ENCODE results near the gene MTMR10. TPM values are rescaled to one million over a fixed set of nuclear protein-coding genes. Genes with fewer than 3 reads are reported as not detected.

Gene MTMR10
- total and polyA plus RNA-seq, 5 donors from 2014 or later = 6.1 to 36.5 (median 6.6) TPM

- H3K9me3 ChIP-seq (ENCODE audit: control insufficient read depth in 2 of 2, low read length in 2 of 2) = no peaks in the 10 kb centered on the region
- H3K27ac Mint-ChIP-seq = no peak overlapping the region
These were observed 41.5 kb upstream of the MTMR10 start for GRCh38 chr15:31032961-31033371.

GRCh38 chr15:31031471-31032067, 40.1 kb upstream of the MTMR10 start:
- Mint-ChIP-seq H3K36me3 (no peaks in the 10 kb centered on the region), H3K27me3 (peaks cover 11% of the 10 kb centered on the region), H3K4me3 (no peak overlapping the region), H3K9me3 (no peaks in the 10 kb centered on the region), H3K27ac (no peak overlapping the region), H3K4me1 (no peaks in the 10 kb centered on the region)
- Histone ChIP-seq H3K4me3 (ENCODE audit: low read depth, low read length) (no peak overlapping the region), H3K9me3 (ENCODE audit: control insufficient read depth in 2 of 2, low read length in 2 of 2) (no peaks in the 10 kb centered on the region), H3K27me3 (ENCODE audit: control insufficient read depth, insufficient read depth, low read length) (peaks cover 7% of the 10 kb centered on the region), H3K36me3 (ENCODE audit: control insufficient read depth, insufficient read depth, low read length) (no peaks in the 10 kb centered on the region), H3K27ac (ENCODE audit: insufficient read depth, low read length, poor library complexity, severe bottlenecking) (no peak overlapping the region), H3K4me1 (ENCODE audit: control insufficient read depth, insufficient read depth, low read length, poor library complexity, severe bottlenecking) (no peaks in the 10 kb centered on the region)
- ATAC-seq (ENCODE audit: low read depth in 2 of 2) (no peak), DNase-seq (peak in 1 of 3 donors; percentile 20)

More at GRCh38 chr15:31032961-31033371, 41.5 kb upstream of the MTMR10 start:
- H3K4me3 ChIP-seq (ENCODE audit: low read depth, low read length) = no peak overlapping the region
- H3K36me3 ChIP-seq (ENCODE audit: control insufficient read depth, insufficient read depth, low read length) = no peaks in the 10 kb centered on the region
- DNase-seq (no peak), ATAC-seq (ENCODE audit: low read depth in 2 of 2) (no peak)
- no peaks in the 10 kb centered on the region for H3K36me3 Mint-ChIP-seq
- H3K27me3 ChIP-seq (ENCODE audit: control insufficient read depth, insufficient read depth, low read length) = peaks cover 2% of the 10 kb centered on the region
- no peak overlapping the region for H3K4me3 Mint-ChIP-seq
- no peak overlapping the region for H3K27ac ChIP-seq (ENCODE audit: insufficient read depth, low read length, poor library complexity, severe bottlenecking)
- H3K4me1 ChIP-seq (ENCODE audit: control insufficient read depth, insufficient read depth, low read length, poor library complexity, severe bottlenecking) = no peaks in the 10 kb centered on the region
- peaks cover 9% of the 10 kb centered on the region for H3K27me3 Mint-ChIP-seq
- no peaks in the 10 kb centered on the region for H3K4me1 Mint-ChIP-seq
- no peaks in the 10 kb centered on the region for H3K9me3 Mint-ChIP-seq

- Mint-ChIP-seq H3K27me3 (peaks cover 18% of the 10 kb centered on the region), H3K9me3 (no peaks in the 10 kb centered on the region), H3K36me3 (no peaks in the 10 kb centered on the region), H3K4me3 (no peak overlapping the region), H3K4me1 (no peaks in the 10 kb centered on the region), H3K27ac (no peak overlapping the region)
- Histone ChIP-seq H3K4me3 (ENCODE audit: low read depth, low read length) (no peak overlapping the region), H3K27ac (ENCODE audit: insufficient read depth, low read length, poor library complexity, severe bottlenecking) (no peak overlapping the region), H3K9me3 (ENCODE audit: control insufficient read depth in 2 of 2, low read length in 2 of 2) (no peaks in the 10 kb centered on the region), H3K36me3 (ENCODE audit: control insufficient read depth, insufficient read depth, low read length) (no peaks in the 10 kb centered on the region), H3K4me1 (ENCODE audit: control insufficient read depth, insufficient read depth, low read length, poor library complexity, severe bottlenecking) (no peaks in the 10 kb centered on the region), H3K27me3 (ENCODE audit: control insufficient read depth, insufficient read depth, low read length) (peaks cover 8% of the 10 kb centered on the region)
- no peak for DNase-seq
- no peak for ATAC-seq (ENCODE audit: low read depth in 2 of 2)
These were observed 36.6 kb upstream of the MTMR10 start for GRCh38 chr15:31027910-31028578.

- Histone ChIP-seq H3K9me3 (ENCODE audit: control insufficient read depth in 2 of 2, low read length in 2 of 2) (no peaks in the 10 kb centered on the region), H3K4me3 (ENCODE audit: low read depth, low read length) (no peak overlapping the region), H3K4me1 (ENCODE audit: control insufficient read depth, insufficient read depth, low read length, poor library complexity, severe bottlenecking) (no peaks in the 10 kb centered on the region), H3K27ac (ENCODE audit: insufficient read depth, low read length, poor library complexity, severe bottlenecking) (no peak overlapping the region), H3K36me3 (ENCODE audit: control insufficient read depth, insufficient read depth, low read length) (no peaks in the 10 kb centered on the region), H3K27me3 (ENCODE audit: control insufficient read depth, insufficient read depth, low read length) (peaks cover 8% of the 10 kb centered on the region)
- DNase-seq (no peak), ATAC-seq (ENCODE audit: low read depth in 2 of 2) (no peak)
- Mint-ChIP-seq H3K9me3 (no peaks in the 10 kb centered on the region), H3K27me3 (peaks cover 20% of the 10 kb centered on the region), H3K4me3 (no peak overlapping the region), H3K4me1 (no peaks in the 10 kb centered on the region), H3K36me3 (no peaks in the 10 kb centered on the region), H3K27ac (no peak overlapping the region)
These were observed 34.6 kb upstream of the MTMR10 start for GRCh38 chr15:31025996-31026395.

GRCh38 chr15:31024979-31025378, 33.6 kb upstream of the MTMR10 start:
- Mint-ChIP-seq H3K4me1 (no peaks in the 10 kb centered on the region), H3K36me3 (no peaks in the 10 kb centered on the region), H3K4me3 (no peak overlapping the region), H3K27ac (no peak overlapping the region), H3K9me3 (no peaks in the 10 kb centered on the region), H3K27me3 (peaks cover 20% of the 10 kb centered on the region)
- H3K36me3 ChIP-seq (ENCODE audit: control insufficient read depth, insufficient read depth, low read length) = no peaks in the 10 kb centered on the region
- no peaks in the 10 kb centered on the region for H3K4me1 ChIP-seq (ENCODE audit: control insufficient read depth, insufficient read depth, low read length, poor library complexity, severe bottlenecking)
- peaks cover 11% of the 10 kb centered on the region for H3K27me3 ChIP-seq (ENCODE audit: control insufficient read depth, insufficient read depth, low read length)
- H3K27ac ChIP-seq (ENCODE audit: insufficient read depth, low read length, poor library complexity, severe bottlenecking) = no peak overlapping the region
- DNase-seq = no peak
- H3K9me3 ChIP-seq (ENCODE audit: control insufficient read depth in 2 of 2, low read length in 2 of 2) = no peaks in the 10 kb centered on the region
- no peak overlapping the region for H3K4me3 ChIP-seq (ENCODE audit: low read depth, low read length)
- ATAC-seq (ENCODE audit: low read depth in 2 of 2) = no peak

- Histone ChIP-seq H3K4me3 (ENCODE audit: low read depth, low read length) (no peak overlapping the region), H3K4me1 (ENCODE audit: control insufficient read depth, insufficient read depth, low read length, poor library complexity, severe bottlenecking) (no peaks in the 10 kb centered on the region), H3K27me3 (ENCODE audit: control insufficient read depth, insufficient read depth, low read length) (peaks cover 11% of the 10 kb centered on the region), H3K36me3 (ENCODE audit: control insufficient read depth, insufficient read depth, low read length) (no peaks in the 10 kb centered on the region), H3K9me3 (ENCODE audit: control insufficient read depth in 2 of 2, low read length in 2 of 2) (no peaks in the 10 kb centered on the region), H3K27ac (ENCODE audit: insufficient read depth, low read length, poor library complexity, severe bottlenecking) (no peak overlapping the region)
- H3K36me3 Mint-ChIP-seq = no peaks in the 10 kb centered on the region
- DNase-seq = no peak
- no peak for ATAC-seq (ENCODE audit: low read depth in 2 of 2)
- H3K9me3 Mint-ChIP-seq = no peaks in the 10 kb centered on the region
- H3K4me1 Mint-ChIP-seq = no peaks in the 10 kb centered on the region
- no peak overlapping the region for H3K4me3 Mint-ChIP-seq
- peaks cover 15% of the 10 kb centered on the region for H3K27me3 Mint-ChIP-seq
- H3K27ac Mint-ChIP-seq = no peak overlapping the region
These were observed 32.9 kb upstream of the MTMR10 start for GRCh38 chr15:31024330-31024729.

GRCh38 chr15:31023841-31024240, 32.4 kb upstream of the MTMR10 start:
- ATAC-seq (ENCODE audit: low read depth in 2 of 2) (no peak), DNase-seq (no peak)
- H3K27ac ChIP-seq (ENCODE audit: insufficient read depth, low read length, poor library complexity, severe bottlenecking) = no peak overlapping the region
- Mint-ChIP-seq H3K36me3 (no peaks in the 10 kb centered on the region), H3K4me1 (no peaks in the 10 kb centered on the region), H3K27ac (no peak overlapping the region), H3K9me3 (no peaks in the 10 kb centered on the region), H3K4me3 (no peak overlapping the region), H3K27me3 (peaks cover 19% of the 10 kb centered on the region)
- no peak overlapping the region for H3K4me3 ChIP-seq (ENCODE audit: low read depth, low read length)
- peaks cover 11% of the 10 kb centered on the region for H3K27me3 ChIP-seq (ENCODE audit: control insufficient read depth, insufficient read depth, low read length)
- H3K4me1 ChIP-seq (ENCODE audit: control insufficient read depth, insufficient read depth, low read length, poor library complexity, severe bottlenecking) = no peaks in the 10 kb centered on the region
- no peaks in the 10 kb centered on the region for H3K9me3 ChIP-seq (ENCODE audit: control insufficient read depth in 2 of 2, low read length in 2 of 2)
- H3K36me3 ChIP-seq (ENCODE audit: control insufficient read depth, insufficient read depth, low read length) = no peaks in the 10 kb centered on the region

- Mint-ChIP-seq H3K27me3 (peaks cover 15% of the 10 kb centered on the region), H3K9me3 (no peaks in the 10 kb centered on the region), H3K27ac (no peak overlapping the region), H3K36me3 (peaks cover 3% of the 10 kb centered on the region), H3K4me3 (no peak overlapping the region), H3K4me1 (no peaks in the 10 kb centered on the region)
- Histone ChIP-seq H3K9me3 (ENCODE audit: control insufficient read depth in 2 of 2, low read length in 2 of 2) (no peaks in the 10 kb centered on the region), H3K4me3 (ENCODE audit: low read depth, low read length) (no peak overlapping the region), H3K27me3 (ENCODE audit: control insufficient read depth, insufficient read depth, low read length) (peaks cover 4% of the 10 kb centered on the region), H3K4me1 (ENCODE audit: control insufficient read depth, insufficient read depth, low read length, poor library complexity, severe bottlenecking) (no peaks in the 10 kb centered on the region), H3K27ac (ENCODE audit: insufficient read depth, low read length, poor library complexity, severe bottlenecking) (no peak overlapping the region), H3K36me3 (ENCODE audit: control insufficient read depth, insufficient read depth, low read length) (no peaks in the 10 kb centered on the region)
- DNase-seq (no peak), ATAC-seq (ENCODE audit: low read depth in 2 of 2) (no peak)
These were observed 29.7 kb upstream of the MTMR10 start for GRCh38 chr15:31021067-31021665.
